ENCODE data around the gene UBA6.

DNA sequence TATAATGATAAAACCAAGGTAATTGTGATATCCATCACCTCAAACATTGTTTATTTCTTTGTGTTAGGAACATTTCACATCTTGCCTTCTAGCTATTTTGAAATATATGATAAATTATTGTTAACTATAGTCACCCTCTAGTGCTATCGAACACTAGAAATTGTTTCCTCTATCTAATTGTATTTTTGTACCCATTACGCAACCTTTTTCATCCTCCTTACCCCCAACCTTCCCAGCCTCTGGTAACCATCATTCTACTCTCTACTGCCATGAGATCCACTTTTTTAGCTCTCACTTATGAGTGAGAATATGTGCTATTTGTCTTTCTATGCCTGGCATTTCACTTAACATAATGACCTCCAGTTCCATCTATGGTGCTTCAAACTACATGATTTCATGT, 3.9 kb upstream of the UBA6 start:
- TF ChIP-seq USF2 (IDR thresholded peaks at IDR 0.05; ENCODE audit: low read depth, low read length) (no peak), MXI1 (IDR thresholded peaks at IDR 0.05; ENCODE audit: borderline replicate concordance, low read depth, low read length) (no peak), POLR2A (IDR thresholded peaks at IDR 0.05; ENCODE audit: low read depth, low read length) (no peak), CTCF (conservative IDR thresholded peaks at IDR 0.05; ENCODE audit: low read depth, low read length) (no peak), RAD21 (IDR thresholded peaks at IDR 0.05; ENCODE audit: low read length) (no peak), MAFK (IDR thresholded peaks at IDR 0.05; ENCODE audit: low read depth, low read length) (no peak), RCOR1 (IDR thresholded peaks at IDR 0.05; ENCODE audit: insufficient replicate concordance, low read length) (no peak), BHLHE40 (IDR thresholded peaks at IDR 0.05; ENCODE audit: low read depth, low read length) (no peak)
